Endothelial cell of umbilical vein (primary cell): Measurements from ENCODE around the gene MCOLN3. TPM values are rescaled to one million over a fixed set of nuclear protein-coding genes. Genes with fewer than 3 reads are reported as not detected.

Experiments used
- BruUV-seq: library from RNA; stranded (reverse); fragments of 400-500 nt; replicated peaks from 2 replicates; lab custom pipeline; 2021; lab: Mats Ljungman, UMichigan
- CTCF ChIA-PET: fragments of 300-600, 350-600 bp; sonication (Branson Sonifier 250); formaldehyde crosslinking; loops from one replicate; lab custom pipeline; 2021; ENCODE audit warnings: antibody characterized with exemption, inconsistent platforms; lab: Charles Lee
- POLR2A ChIA-PET: fragments of 300-600, 350-600 bp; sonication (Branson Sonifier 250); formaldehyde crosslinking; loops from one replicate; lab custom pipeline; 2021; ENCODE audit warnings: antibody characterized with exemption, inconsistent platforms; lab: Charles Lee
- DNase-seq: peaks from one replicate; pipeline ENCODE4 v3.0.0-alpha.2; 2011; ENCODE audit warnings: low read depth, low spot score
- FAIRE-seq: peaks from 2 replicates; lab custom pipeline; 2011; peaks lifted over from hg19 to GRCh38; lab: Jason Lieb, UNC
- H2AFZ ChIP-seq: 2 replicates; pipeline ENCODE4 v1.6.0; 2012; ENCODE audit warnings: low read depth, low read length, control low read depth, inconsistent platforms
- H3K27ac ChIP-seq: 2 replicates; pipeline ENCODE4 v1.5.1; 2011; ENCODE audit warnings: low read depth, mild to moderate bottlenecking, control low read depth, low read length, moderate library complexity; ENCODE audit not compliant: insufficient read depth
- H3K27me3 ChIP-seq, 2 experiments: 2 replicates each; pipeline versions ENCODE4 v1.6.0 to v1.6.1; 2011; ENCODE audit warnings: low read length in 2 of 2, mixed read lengths in 1 of 2; ENCODE audit not compliant: control insufficient read depth in 2 of 2, insufficient read depth in 2 of 2
- H3K36me3 ChIP-seq, 2 experiments: 2 replicates in 1 of 2; 3 replicates in 1 of 2; pipeline ENCODE4 v1.5.1; 2011; ENCODE audit warnings: low read length in 2 of 2, mild to moderate bottlenecking in 1 of 2, moderate library complexity in 1 of 2; ENCODE audit not compliant: control insufficient read depth in 2 of 2, insufficient read depth in 2 of 2; ENCODE audit errors: extremely low read depth in 1 of 2
- H3K4me1 ChIP-seq: 3 replicates; pipeline ENCODE4 v1.5.1; 2011; ENCODE audit warnings: mild to moderate bottlenecking, low read length; ENCODE audit not compliant: control insufficient read depth, insufficient read depth; ENCODE audit errors: extremely low read depth
- H3K4me2 ChIP-seq: 2 replicates; pipeline ENCODE4 v1.6.1; 2011; ENCODE audit warnings: low read length, control low read depth, mixed read lengths; ENCODE audit not compliant: insufficient read depth
- H3K4me3 ChIP-seq, 3 experiments: fragments of 200-600 bp in 1 of 3; sonication (generic), shearing (Covaris generic) in 1 of 3; replicated peaks in 1 of 3; 2 replicates each; pipeline ENCODE4 v1.5.1; 2011 to 2016; ENCODE audit warnings: control low read depth in 3 of 3, low read length in 3 of 3, mild to moderate bottlenecking in 2 of 3, inconsistent platforms in 1 of 3, low read depth in 1 of 3, moderate library complexity in 1 of 3; ENCODE audit not compliant: insufficient read depth in 1 of 3
- H3K79me2 ChIP-seq: 2 replicates; pipeline ENCODE4 v1.6.0; 2012; ENCODE audit warnings: low read length, inconsistent platforms; ENCODE audit not compliant: control insufficient read depth, insufficient read depth
- H3K9ac ChIP-seq: replicated peaks from 2 replicates; pipeline ENCODE3; 2011; ENCODE audit warnings: low read length, control low read depth; ENCODE audit not compliant: insufficient read depth; ENCODE audit errors: extremely low read depth
- H3K9me1 ChIP-seq: replicated peaks from 3 replicates; pipeline ENCODE4 v1.6.0; 2011; ENCODE audit warnings: mild to moderate bottlenecking, low read length; ENCODE audit not compliant: control insufficient read depth, insufficient read depth; ENCODE audit errors: extremely low read depth
- H3K9me3 ChIP-seq: replicated peaks from 2 replicates; pipeline ENCODE4 v1.5.1; 2012; ENCODE audit warnings: low read length, inconsistent platforms; ENCODE audit not compliant: control insufficient read depth, insufficient read depth
- H4K20me1 ChIP-seq: replicated peaks from 2 replicates; pipeline ENCODE3; 2011; ENCODE audit warnings: mild to moderate bottlenecking, low read length; ENCODE audit not compliant: control insufficient read depth, insufficient read depth; ENCODE audit errors: extremely low read depth
- CTCF ChIP-seq, 2 donors: IDR thresholded peaks; 1 replicate in 1 of 2; 2 replicates in 1 of 2; pipeline ENCODE4 v1.5.1; 2011; ENCODE audit warnings: low read length in 2 of 2, mild to moderate bottlenecking in 2 of 2, moderate library complexity in 2 of 2, control low read depth in 1 of 2, inconsistent platforms in 1 of 2, low read depth in 1 of 2; ENCODE audit not compliant: insufficient read depth in 1 of 2; ENCODE audit errors: extremely low read depth in 1 of 2
- EZH2 ChIP-seq: IDR thresholded peaks from 2 replicates; pipeline ENCODE4 v1.6.1; 2012; ENCODE audit warnings: borderline replicate concordance, low read depth, mild to moderate bottlenecking, moderate library complexity, low read length, inconsistent platforms; ENCODE audit not compliant: severe bottlenecking
- FOS ChIP-seq: IDR thresholded peaks from 2 replicates; pipeline ENCODE4 v1.6.1; 2011; ENCODE audit warnings: mild to moderate bottlenecking, low read length, moderate library complexity, borderline replicate concordance; ENCODE audit not compliant: insufficient read depth
- GATA2 ChIP-seq: IDR thresholded peaks from 2 replicates; pipeline ENCODE4 v1.7.0; 2011; ENCODE audit warnings: low read depth, mild to moderate bottlenecking, moderate library complexity, mixed read lengths, low read length; ENCODE audit not compliant: insufficient read length, insufficient read depth
- JUN ChIP-seq: IDR thresholded peaks from 2 replicates; pipeline ENCODE4 v1.6.1; 2011; ENCODE audit warnings: borderline replicate concordance, low read depth; ENCODE audit not compliant: insufficient read length, insufficient read depth
- MYC ChIP-seq: IDR thresholded peaks from one replicate; pipeline ENCODE4 v1.6.1; 2011; ENCODE audit warnings: mild to moderate bottlenecking, low read depth, low read length
- POLR2A ChIP-seq: IDR thresholded peaks from 2 replicates; pipeline ENCODE4 v1.6.1; 2012; ENCODE audit warnings: low read depth, mild to moderate bottlenecking, control low read depth, low read length
- POLR2AphosphoS5 ChIP-seq: IDR thresholded peaks from 2 replicates; pipeline ENCODE4 v1.6.1; 2012; ENCODE audit warnings: low read depth, mild to moderate bottlenecking, control low read depth, low read length, moderate library complexity; ENCODE audit not compliant: insufficient read depth
- dilution Hi-C: fragments of 300-500 bp; cut with MboI; formaldehyde crosslinking; loops from one replicate; pipeline ENCODE4 v1.15.0; 2019; ENCODE audit warnings: low sequenced_read_pairs; ENCODE audit not compliant: extremely low pct_ligation_motif_present
- intact Hi-C: fragments of 100-400 bp; cut with micrococcal nuclease; formaldehyde crosslinking; loops from one replicate; pipeline ENCODE4 v1.10.0; 2022
- polyA plus RNA-seq, 4 experiments: library from polyadenylated mRNA; depleted of rRNA in 3 of 4; stranded (reverse) in 3 of 4; unstranded in 1 of 4; fragments of >200 nt; gene quantifications; 2 replicates each; pipeline versions ENCODE4 v1.2.1 to v1.2.3, GENCODE V29; 2011 to 2012; ENCODE audit warnings: missing spikeins in 1 of 4
- total RNA-seq: library from RNA; stranded (reverse); gene quantifications from 2 replicates; pipeline ENCODE4 v1.2.3, GENCODE V29; 2021
- TF ChIP-seq, protein P1 (sequence below): IDR thresholded peaks from 2 replicates; pipeline ENCODE4 v1.6.1; 2011; ENCODE audit not compliant: insufficient read depth, insufficient read length

MCOLN3 gene
- total and polyA plus RNA-seq, 2 donors (not counting 3 experiments of a cell fraction or from before 2014, with no cell fraction given) = 0.06 TPM; not detected in 1

DNA sequence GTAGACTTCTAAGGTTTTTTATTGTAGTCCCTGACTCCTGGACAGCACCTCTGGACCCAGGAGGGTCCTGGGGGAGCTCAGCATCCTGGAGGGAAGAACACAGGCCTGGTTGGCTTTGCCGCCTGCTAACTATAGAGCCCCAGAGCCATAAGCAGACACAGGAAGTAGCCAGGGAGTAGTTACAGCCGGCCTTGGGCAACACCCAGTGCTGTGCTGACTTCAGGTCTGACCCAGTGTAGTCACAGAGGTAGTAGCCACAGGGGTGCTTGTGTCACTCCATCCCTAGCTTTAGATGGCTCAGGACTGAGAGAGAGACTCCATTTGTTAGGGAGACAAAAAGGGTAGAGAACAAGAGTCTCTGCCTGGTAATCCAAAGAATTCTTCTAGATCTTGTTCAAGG, 73.3 kb downstream of the MCOLN3 start:
- no peaks in the 10 kb centered on the region for H3K4me1 ChIP-seq
- peaks cover 7 to 20% of the 10 kb centered on the region in 2 experiments for H3K27me3 ChIP-seq
- no peak overlapping the region for H3K4me3 ChIP-seq
- dilution Hi-C loops = no loop called here
- ChIA-PET POLR2A (no interaction called here), CTCF (interaction anchor here (1.1 kb wide), 1 partner anchor 30 kb away, joined by 3 read pairs; no protein-coding TSS in a partner anchor)
- H4K20me1 ChIP-seq = no peaks in the 10 kb centered on the region
- DNase-seq (no peak), FAIRE-seq (no peak)
- no peaks in the 10 kb centered on the region for H3K36me3 ChIP-seq
- TF ChIP-seq, protein P1, sequence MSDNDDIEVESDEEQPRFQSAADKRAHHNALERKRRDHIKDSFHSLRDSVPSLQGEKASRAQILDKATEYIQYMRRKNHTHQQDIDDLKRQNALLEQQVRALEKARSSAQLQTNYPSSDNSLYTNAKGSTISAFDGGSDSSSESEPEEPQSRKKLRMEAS = no peak
- TF ChIP-seq CTCF (IDR thresholded peaks at IDR 0.05; ENCODE audit: extremely low read depth in 1 of 2, insufficient read depth in 1 of 2, low read depth in 1 of 2, low read length in 2 of 2) (no peak), EZH2 (no peak), POLR2AphosphoS5 (no peak), FOS (no peak), GATA2 (no peak), MYC (no peak), JUN (no peak), POLR2A (no peak)
- no peak overlapping the region for H3K4me2 ChIP-seq
- H3K9me1 ChIP-seq = no peaks in the 10 kb centered on the region
- H3K27ac ChIP-seq = no peak overlapping the region
- H3K9me3 ChIP-seq = no peaks in the 10 kb centered on the region
- no peaks in the 10 kb centered on the region for H3K79me2 ChIP-seq
- no TSS peak for BruUV-seq
- no peak overlapping the region for H3K9ac ChIP-seq
- intact Hi-C loops = no loop called here
- H2AFZ ChIP-seq = no peak overlapping the region
